SU-DHL-6 (cell line): Measurements from ENCODE around the gene PADI4.
"Not testable (repeated sequence)": the region's sequence is repeated elsewhere in the genome, so short reads cannot be mapped to it uniquely, and the experiment has no call there.

Experiments used
- H2AFZ ChIP-seq: fragments of 200-600 bp; sonication (generic); 2 replicates; pipeline ENCODE4 v1.6.1; 2014; ENCODE audit warnings: low read depth, mild to moderate bottlenecking, moderate library complexity, mixed read lengths, antibody characterized with exemption, low read length; ENCODE audit not compliant: severe bottlenecking
- H3F3A ChIP-seq: fragments of 200-600 bp; shearing (Covaris generic); 2 replicates; pipeline ENCODE4 v1.6.0; 2016; ENCODE audit warnings: antibody characterized with exemption, mild to moderate bottlenecking; ENCODE audit not compliant: insufficient read depth
- H3K27ac ChIP-seq: fragments of 200-600 bp; sonication (generic); 2 replicates; pipeline ENCODE4 v1.5.1; 2016; ENCODE audit warnings: low read depth, mild to moderate bottlenecking, low read length, moderate library complexity, mixed read lengths
- H3K27me3 ChIP-seq: fragments of 200-600 bp; sonication (generic), shearing (Covaris generic); 2 replicates; pipeline ENCODE4 v1.6.0; 2014; ENCODE audit warnings: mild to moderate bottlenecking, low read length
- H3K36me3 ChIP-seq: fragments of 200-600 bp; sonication (generic); 2 replicates; pipeline ENCODE4 v1.6.1; 2014; ENCODE audit warnings: mild to moderate bottlenecking, low read length, mixed read lengths
- H3K4me2 ChIP-seq: fragments of 300-600, 200-600 bp; shearing (Covaris generic), sonication (generic); 2 replicates; pipeline ENCODE4 v1.6.0; 2014; ENCODE audit warnings: low read length, low read depth, mild to moderate bottlenecking; ENCODE audit not compliant: poor library complexity, severe bottlenecking
- H3K4me3 ChIP-seq: fragments of 200-600 bp; sonication (generic); 2 replicates; pipeline ENCODE4 v1.5.1; 2014; ENCODE audit warnings: antibody characterized with exemption, low read length, mild to moderate bottlenecking, mixed read lengths; ENCODE audit not compliant: insufficient read depth, poor library complexity, severe bottlenecking
- H3K79me2 ChIP-seq: fragments of 200-600 bp; sonication (generic); 2 replicates; pipeline ENCODE4 v1.6.1; 2014; ENCODE audit warnings: mild to moderate bottlenecking, low read length, moderate library complexity; ENCODE audit not compliant: insufficient read depth
- H3K9ac ChIP-seq: fragments of 200-600 bp; sonication (generic); 2 replicates; pipeline ENCODE4 v1.7.0; 2014; ENCODE audit warnings: mild to moderate bottlenecking, low read length
- H3K9me2 ChIP-seq: fragments of 200-600 bp; sonication (generic); replicated peaks from 2 replicates; pipeline ENCODE4 v1.6.1; 2014; ENCODE audit warnings: low read length; ENCODE audit not compliant: insufficient read depth
- H3K9me3 ChIP-seq: fragments of 200-600 bp; sonication (generic); 2 replicates; pipeline ENCODE4 v1.6.1; 2014; ENCODE audit warnings: low read length, mixed read lengths; ENCODE audit not compliant: insufficient read depth
- H4K20me1 ChIP-seq: fragments of 200-600 bp; sonication (generic); 2 replicates; pipeline ENCODE4 v1.6.1; 2014; ENCODE audit warnings: low read depth, mild to moderate bottlenecking, antibody characterized with exemption, low read length, moderate library complexity, mixed read lengths
- EZH2phosphoT487 ChIP-seq: fragments of 200-600 bp; sonication (generic), shearing (Covaris generic); conservative IDR thresholded peaks from 2 replicates; pipeline ENCODE4 v1.6.1; 2018; ENCODE audit warnings: mild to moderate bottlenecking, antibody characterized with exemption, low read length, moderate library complexity, mixed read lengths
- TF ChIP-seq, protein P1 (sequence below): fragments of 200-600 bp; sonication (generic); IDR thresholded peaks from one replicate; pipeline ENCODE4 v1.5.1; 2017; ENCODE audit warnings: antibody characterized with exemption, mild to moderate bottlenecking, low read length, moderate library complexity; ENCODE audit not compliant: insufficient read depth, poor library complexity, severe bottlenecking

PADI4 gene

DNA sequence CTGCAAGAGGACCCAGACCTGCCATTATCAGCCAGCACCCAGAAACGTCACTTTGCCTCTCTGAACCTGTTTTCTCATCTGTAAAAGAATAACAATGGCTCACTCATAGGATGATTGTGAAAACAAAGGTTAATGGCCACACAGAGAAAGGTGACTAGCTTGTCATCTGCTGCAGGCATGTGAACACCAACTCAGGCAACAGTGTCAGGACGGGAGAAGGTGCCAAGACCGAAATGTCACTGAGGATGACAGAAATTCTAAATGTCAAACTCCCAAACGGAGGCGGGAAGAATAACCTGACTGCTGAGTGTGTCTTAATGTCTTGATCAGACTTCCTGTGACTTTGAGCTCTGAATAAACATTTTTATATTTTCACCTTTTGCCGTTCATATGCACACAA, 10.3 kb downstream of the PADI4 start:
- H3K4me2 ChIP-seq = no peak overlapping the region
- H4K20me1 ChIP-seq = no peaks in the 10 kb centered on the region
- no peaks in the 10 kb centered on the region for H3K9me3 ChIP-seq
- TF ChIP-seq, protein P1, sequence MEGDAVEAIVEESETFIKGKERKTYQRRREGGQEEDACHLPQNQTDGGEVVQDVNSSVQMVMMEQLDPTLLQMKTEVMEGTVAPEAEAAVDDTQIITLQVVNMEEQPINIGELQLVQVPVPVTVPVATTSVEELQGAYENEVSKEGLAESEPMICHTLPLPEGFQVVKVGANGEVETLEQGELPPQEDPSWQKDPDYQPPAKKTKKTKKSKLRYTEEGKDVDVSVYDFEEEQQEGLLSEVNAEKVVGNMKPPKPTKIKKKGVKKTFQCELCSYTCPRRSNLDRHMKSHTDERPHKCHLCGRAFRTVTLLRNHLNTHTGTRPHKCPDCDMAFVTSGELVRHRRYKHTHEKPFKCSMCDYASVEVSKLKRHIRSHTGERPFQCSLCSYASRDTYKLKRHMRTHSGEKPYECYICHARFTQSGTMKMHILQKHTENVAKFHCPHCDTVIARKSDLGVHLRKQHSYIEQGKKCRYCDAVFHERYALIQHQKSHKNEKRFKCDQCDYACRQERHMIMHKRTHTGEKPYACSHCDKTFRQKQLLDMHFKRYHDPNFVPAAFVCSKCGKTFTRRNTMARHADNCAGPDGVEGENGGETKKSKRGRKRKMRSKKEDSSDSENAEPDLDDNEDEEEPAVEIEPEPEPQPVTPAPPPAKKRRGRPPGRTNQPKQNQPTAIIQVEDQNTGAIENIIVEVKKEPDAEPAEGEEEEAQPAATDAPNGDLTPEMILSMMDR = no peak
- TF ChIP-seq EZH2phosphoT487 = no peak
- no peak overlapping the region for H2AFZ ChIP-seq
- no peaks in the 10 kb centered on the region for H3K9me2 ChIP-seq
- no peak overlapping the region for H3K4me3 ChIP-seq
- H3K79me2 ChIP-seq = no peaks in the 10 kb centered on the region
- H3K27ac ChIP-seq = no peak overlapping the region
- H3K9ac ChIP-seq = no peak overlapping the region
- H3K27me3 ChIP-seq = no peaks in the 10 kb centered on the region
- H3K36me3 ChIP-seq = no peaks in the 10 kb centered on the region
- no peaks in the 10 kb centered on the region for H3F3A ChIP-seq

DNA sequence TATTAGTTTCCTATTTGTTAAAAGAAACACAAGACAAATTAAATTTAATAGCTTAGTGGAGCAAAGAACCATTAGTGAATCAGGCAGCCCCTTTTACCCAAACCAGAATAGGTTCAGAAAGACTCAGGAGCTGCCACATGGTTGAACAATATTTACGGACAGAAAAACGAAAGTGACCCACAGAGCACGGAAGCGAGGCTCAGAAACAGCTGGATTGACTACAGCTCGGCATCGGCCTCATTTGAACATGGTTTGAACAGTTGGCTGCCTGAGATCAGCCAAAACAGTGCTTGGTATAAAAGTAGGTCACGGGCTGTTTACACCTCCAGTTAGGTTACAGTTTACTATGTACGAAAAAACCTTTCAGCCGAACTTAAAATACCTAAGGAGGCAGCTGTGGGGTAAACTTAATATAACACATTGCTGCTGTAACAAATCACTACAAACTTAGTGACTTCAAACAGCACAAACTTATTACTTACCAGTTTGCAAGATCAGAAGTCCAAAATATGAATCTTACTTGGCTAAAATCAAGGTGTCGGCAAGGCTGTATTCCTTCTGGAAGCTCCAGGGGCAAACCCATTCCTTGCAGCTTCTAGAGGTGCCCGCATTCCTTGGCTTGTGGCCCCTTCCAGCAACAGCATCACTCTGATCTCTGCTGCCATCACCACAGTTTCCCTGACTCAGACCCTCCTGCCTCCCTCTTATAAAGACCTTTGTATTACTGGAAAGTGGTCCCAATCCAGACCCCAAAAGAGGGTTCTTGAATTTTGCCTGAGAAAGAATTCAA, 11.8 kb downstream of the PADI4 start:
- Histone ChIP-seq H4K20me1 (no peaks in the 10 kb centered on the region), H3K9ac (no peak overlapping the region), H3K4me2 (no peak overlapping the region), H3K9me3 (no peaks in the 10 kb centered on the region), H3K27me3 (no peaks in the 10 kb centered on the region), H3K27ac (no peak overlapping the region), H3K4me3 (no peak overlapping the region), H2AFZ (no peak overlapping the region), H3K79me2 (no peaks in the 10 kb centered on the region), H3F3A (no peaks in the 10 kb centered on the region), H3K36me3 (no peaks in the 10 kb centered on the region), H3K9me2 (no peaks in the 10 kb centered on the region)
- TF ChIP-seq, protein P1 = no peak
- TF ChIP-seq EZH2phosphoT487 = no peak

DNA sequence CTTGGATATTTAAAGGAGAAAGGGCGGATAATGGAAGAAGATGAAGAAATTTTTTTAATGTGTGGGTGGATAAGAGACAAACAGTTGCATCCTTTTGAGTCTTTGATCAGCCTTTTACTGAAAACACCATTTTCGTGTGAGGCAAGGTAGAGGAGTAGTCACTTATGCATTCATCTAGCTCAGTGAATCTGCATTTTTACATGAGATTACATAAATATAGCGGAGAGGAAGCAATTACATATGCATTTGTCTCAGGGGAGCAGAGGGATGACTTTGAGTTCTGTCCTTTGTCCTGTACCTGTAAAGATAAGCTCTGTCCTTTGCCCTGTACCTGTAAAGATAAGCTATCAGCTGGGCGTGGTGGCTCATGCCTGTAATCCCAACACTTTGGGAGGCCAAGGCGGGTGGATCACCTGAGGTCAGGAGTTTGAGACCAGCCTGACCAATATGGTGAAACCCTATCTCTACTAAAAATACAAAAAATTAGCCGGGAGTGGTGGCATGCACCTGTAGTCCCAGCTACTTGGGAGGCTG, 13.9 kb downstream of the PADI4 start:
- H3K9me2 ChIP-seq, H3K79me2 ChIP-seq, H3K27ac ChIP-seq, H3K36me3 ChIP-seq, H3K4me3 ChIP-seq, H4K20me1 ChIP-seq, H3F3A ChIP-seq, H2AFZ ChIP-seq, H3K27me3 ChIP-seq, H3K9me3 ChIP-seq, H3K4me2 ChIP-seq, H3K9ac ChIP-seq: not testable (repeated sequence)

GRCh38 chr1:17328855-17329254, 20.9 kb downstream of the PADI4 start:
- H3K4me3 ChIP-seq = no peak overlapping the region
- no peaks in the 10 kb centered on the region for H3F3A ChIP-seq
- no peaks in the 10 kb centered on the region for H3K79me2 ChIP-seq
- no peaks in the 10 kb centered on the region for H3K36me3 ChIP-seq
- no peak overlapping the region for H3K4me2 ChIP-seq
- H3K27ac ChIP-seq = no peak overlapping the region
- TF ChIP-seq EZH2phosphoT487 = no peak
- TF ChIP-seq, protein P1 = no peak
- H4K20me1 ChIP-seq = no peaks in the 10 kb centered on the region
- no peaks in the 10 kb centered on the region for H3K27me3 ChIP-seq
- no peaks in the 10 kb centered on the region for H3K9me2 ChIP-seq
- H3K9me3 ChIP-seq = no peaks in the 10 kb centered on the region
- H3K9ac ChIP-seq = no peak overlapping the region
- no peak overlapping the region for H2AFZ ChIP-seq
